ENCODE data around the gene CLEC5A. TPM values are rescaled to one million over a fixed set of nuclear protein-coding genes. Genes with fewer than 3 reads are reported as not detected.

Gene CLEC5A
- total RNA-seq (2021; fragmentation: NEBNext Ultra II Directional; extraction: Animal tissue kit (Norgen Biotek cat#: 25700)): not detected
- long read RNA-seq: 0 reads

GRCh38 chr7:141946796-141947195, at the start of gene CLEC5A:
Gene CLEC5A, minus strand, starts transcription at chr7:141946974. Its CDS starts 682 bp downstream, at chr7:141946292.
- no peaks in the 10 kb centered on the region for H3K4me1 Mint-ChIP-seq (ENCODE audit: low read depth)
- H3K4me3 Mint-ChIP-seq: no peak within 1 kb of the TSS
- H3K9me3 Mint-ChIP-seq: peaks cover 58% of the 10 kb centered on the region
- no peaks in the 10 kb centered on the region for H3K36me3 Mint-ChIP-seq (ENCODE audit: low read depth)
- DNase-seq: no peak
- H3K27ac Mint-ChIP-seq: no peak within 1 kb of the TSS
- H3K27me3 Mint-ChIP-seq (ENCODE audit: insufficient read depth): no peaks in the 10 kb centered on the region; the same call in 1 of the 2 replicates
- no peak for TF ChIP-seq CTCF (IDR thresholded peaks at IDR 0.05)

- Mint-ChIP-seq H3K4me1 (ENCODE audit: low read depth) (no peaks in the 10 kb centered on the region), H3K36me3 (ENCODE audit: low read depth) (peaks cover 6% of the 10 kb centered on the region; the same call in 1 of the 2 replicates), H3K27me3 (ENCODE audit: insufficient read depth) (no peaks in the 10 kb centered on the region; the same call in 1 of the 2 replicates), H3K4me3 (no peak overlapping the region), H3K9me3 (peaks cover 60% of the 10 kb centered on the region), H3K27ac (no peak overlapping the region)
- DNase-seq: no peak
- TF ChIP-seq CTCF (IDR thresholded peaks at IDR 0.05): no peak
These were observed 46.6 kb upstream of the CLEC5A start for GRCh38 chr7:141993354-141993753.

GRCh38 chr7:141992688-141993087, 45.9 kb upstream of the CLEC5A start:
- DNase-seq: no peak
- no peaks in the 10 kb centered on the region; the same call in 1 of the 2 replicates for H3K27me3 Mint-ChIP-seq (ENCODE audit: insufficient read depth)
- peaks cover 6% of the 10 kb centered on the region; the same call in 1 of the 2 replicates for H3K36me3 Mint-ChIP-seq (ENCODE audit: low read depth)
- H3K4me1 Mint-ChIP-seq (ENCODE audit: low read depth): no peaks in the 10 kb centered on the region
- peaks cover 63% of the 10 kb centered on the region for H3K9me3 Mint-ChIP-seq
- H3K27ac Mint-ChIP-seq: no peak overlapping the region
- TF ChIP-seq CTCF (IDR thresholded peaks at IDR 0.05): no peak
- no peak overlapping the region for H3K4me3 Mint-ChIP-seq

GRCh38 chr7:141992156-141992555, 45.4 kb upstream of the CLEC5A start:
- H3K9me3 Mint-ChIP-seq: peaks cover 67% of the 10 kb centered on the region
- TF ChIP-seq CTCF (IDR thresholded peaks at IDR 0.05): no peak
- no peaks in the 10 kb centered on the region; the same call in 1 of the 2 replicates for H3K27me3 Mint-ChIP-seq (ENCODE audit: insufficient read depth)
- no peak overlapping the region for H3K4me3 Mint-ChIP-seq
- H3K27ac Mint-ChIP-seq: no peak overlapping the region
- DNase-seq: no peak
- H3K4me1 Mint-ChIP-seq (ENCODE audit: low read depth): no peaks in the 10 kb centered on the region
- peaks cover 6% of the 10 kb centered on the region; the same call in 1 of the 2 replicates for H3K36me3 Mint-ChIP-seq (ENCODE audit: low read depth)

GRCh38 chr7:141991140-141991539, 44.4 kb upstream of the CLEC5A start:
- Mint-ChIP-seq H3K27me3 (ENCODE audit: insufficient read depth) (no peaks in the 10 kb centered on the region; the same call in none of the 2 replicates), H3K36me3 (ENCODE audit: low read depth) (peaks cover 6% of the 10 kb centered on the region; the same call in 1 of the 2 replicates), H3K4me1 (ENCODE audit: low read depth) (no peaks in the 10 kb centered on the region), H3K4me3 (no peak overlapping the region), H3K27ac (no peak overlapping the region), H3K9me3 (peaks cover 66% of the 10 kb centered on the region)
- no peak for TF ChIP-seq CTCF (IDR thresholded peaks at IDR 0.05)
- no peak for DNase-seq
